ENCODE measurements around the gene MOB3B. TPM values are rescaled to one million over a fixed set of nuclear protein-coding genes. Genes with fewer than 3 reads are reported as not detected.

The MOB3B gene
- total RNA-seq, 1 experiment from 2014 or later, result 2.6 TPM

DNA sequence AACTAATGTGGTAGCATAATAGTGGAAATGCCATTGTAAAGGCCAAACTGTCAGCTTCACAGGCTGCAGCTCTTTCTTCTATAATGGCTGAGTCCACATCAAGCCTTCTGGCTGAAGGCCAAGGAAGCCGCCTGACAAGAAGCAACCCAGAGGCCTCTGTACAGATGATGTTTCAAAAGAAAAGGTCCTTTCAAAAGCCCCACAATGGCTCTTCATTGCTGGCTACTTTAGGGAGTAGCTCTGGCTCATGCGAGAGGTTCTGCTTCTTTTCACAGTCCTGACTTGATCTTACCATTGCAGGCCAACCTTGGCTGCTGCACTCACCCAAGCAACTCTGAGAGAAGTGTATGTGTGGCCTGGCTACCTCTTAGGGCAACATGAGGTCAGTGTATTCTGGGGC lies 178.2 kb downstream of the MOB3B start:
- Histone ChIP-seq H3K9me3 (ENCODE audit: low read length) (no peaks in the 10 kb centered on the region), H3K4me3 (ENCODE audit: low read length) (no peak overlapping the region), H3K4me2 (ENCODE audit: low read length) (no peak overlapping the region), H3K27me3 (ENCODE audit: low read length) (no peaks in the 10 kb centered on the region), H3K9ac (ENCODE audit: low read length) (no peak overlapping the region), H3K79me2 (ENCODE audit: low read length) (no peaks in the 10 kb centered on the region), H3F3A (ENCODE audit: low read length, unreplicated experiment) (no peaks in the 10 kb centered on the region), H2AFZ (ENCODE audit: low read length) (no peak overlapping the region), H3K9me2 (replicated peaks; ENCODE audit: low read length) (no peaks in the 10 kb centered on the region), H4K20me1 (ENCODE audit: low read length) (no peaks in the 10 kb centered on the region), H3K27ac (ENCODE audit: low read length) (no peak overlapping the region), H3K4me1 (ENCODE audit: insufficient read depth, low read length) (no peaks in the 10 kb centered on the region), H3K36me3 (ENCODE audit: low read depth, low read length) (no peaks in the 10 kb centered on the region)
- TF ChIP-seq EZH2phosphoT487 (IDR thresholded peaks at IDR 0.05; ENCODE audit: borderline replicate concordance, low read length) (no peak), EZH2 (IDR thresholded peaks at IDR 0.05; ENCODE audit: low read length, unreplicated experiment) (no peak)
- TF ChIP-seq, protein P1, sequence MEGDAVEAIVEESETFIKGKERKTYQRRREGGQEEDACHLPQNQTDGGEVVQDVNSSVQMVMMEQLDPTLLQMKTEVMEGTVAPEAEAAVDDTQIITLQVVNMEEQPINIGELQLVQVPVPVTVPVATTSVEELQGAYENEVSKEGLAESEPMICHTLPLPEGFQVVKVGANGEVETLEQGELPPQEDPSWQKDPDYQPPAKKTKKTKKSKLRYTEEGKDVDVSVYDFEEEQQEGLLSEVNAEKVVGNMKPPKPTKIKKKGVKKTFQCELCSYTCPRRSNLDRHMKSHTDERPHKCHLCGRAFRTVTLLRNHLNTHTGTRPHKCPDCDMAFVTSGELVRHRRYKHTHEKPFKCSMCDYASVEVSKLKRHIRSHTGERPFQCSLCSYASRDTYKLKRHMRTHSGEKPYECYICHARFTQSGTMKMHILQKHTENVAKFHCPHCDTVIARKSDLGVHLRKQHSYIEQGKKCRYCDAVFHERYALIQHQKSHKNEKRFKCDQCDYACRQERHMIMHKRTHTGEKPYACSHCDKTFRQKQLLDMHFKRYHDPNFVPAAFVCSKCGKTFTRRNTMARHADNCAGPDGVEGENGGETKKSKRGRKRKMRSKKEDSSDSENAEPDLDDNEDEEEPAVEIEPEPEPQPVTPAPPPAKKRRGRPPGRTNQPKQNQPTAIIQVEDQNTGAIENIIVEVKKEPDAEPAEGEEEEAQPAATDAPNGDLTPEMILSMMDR (conservative IDR thresholded peaks at IDR 0.05; ENCODE audit: low read depth, low read length), result no peak
- BruUV-seq (replicated peaks), result no TSS peak
- CTCF ChIA-PET, result no interaction called here
- POLR2A ChIA-PET (ENCODE audit: unreplicated experiment), result no interaction called here
- intact Hi-C loops (cut with micrococcal nuclease), result no loop called here
- DNase-seq (no peak), ATAC-seq (no peak)

DNA sequence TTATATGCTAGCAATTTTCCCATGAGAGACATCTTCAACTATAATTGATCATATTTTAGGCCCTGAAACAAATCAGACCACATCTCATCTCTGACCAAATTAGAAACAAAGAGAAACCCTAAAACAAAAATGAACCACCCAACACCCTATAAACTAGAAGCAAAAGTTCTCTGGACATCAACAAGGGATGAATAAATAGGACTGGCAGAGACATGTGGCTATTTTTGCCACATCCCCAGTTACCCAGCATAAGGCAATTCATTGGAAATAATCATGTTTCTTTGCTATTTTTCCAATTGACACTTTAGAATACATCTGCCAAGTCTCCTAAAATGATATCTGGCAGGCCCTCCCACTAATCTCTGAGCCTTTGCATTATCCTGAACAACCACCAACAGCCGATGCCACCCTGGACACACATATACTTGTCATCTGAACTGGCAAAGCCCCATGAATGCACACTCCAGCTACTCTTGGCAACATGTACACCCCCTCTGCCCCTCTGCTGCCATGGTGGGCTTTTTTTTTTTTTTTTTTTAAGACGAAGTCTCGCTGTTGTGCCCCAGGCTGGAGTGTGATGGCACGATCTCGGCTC lies 179.1 kb downstream of the MOB3B start:
- intact Hi-C loops (cut with micrococcal nuclease), result no loop called here
- H3K4me3 ChIP-seq (ENCODE audit: low read length), result no peak overlapping the region
- no peaks in the 10 kb centered on the region for H3K36me3 ChIP-seq (ENCODE audit: low read depth, low read length)
- no peaks in the 10 kb centered on the region for H3F3A ChIP-seq (ENCODE audit: low read length, unreplicated experiment)
- H3K79me2 ChIP-seq (ENCODE audit: low read length), result no peaks in the 10 kb centered on the region
- no peaks in the 10 kb centered on the region for H4K20me1 ChIP-seq (ENCODE audit: low read length)
- H3K4me1 ChIP-seq (ENCODE audit: insufficient read depth, low read length), result no peaks in the 10 kb centered on the region
- BruUV-seq (replicated peaks), result no TSS peak
- H3K27me3 ChIP-seq (ENCODE audit: low read length), result no peaks in the 10 kb centered on the region
- H3K4me2 ChIP-seq (ENCODE audit: low read length), result no peak overlapping the region
- ChIA-PET CTCF (no interaction called here), POLR2A (ENCODE audit: unreplicated experiment) (no interaction called here)
- H3K27ac ChIP-seq (ENCODE audit: low read length), result no peak overlapping the region
- H3K9me3 ChIP-seq (ENCODE audit: low read length), result no peaks in the 10 kb centered on the region
- ATAC-seq, result no peak
- TF ChIP-seq EZH2phosphoT487 (IDR thresholded peaks at IDR 0.05; ENCODE audit: borderline replicate concordance, low read length), result no peak
- TF ChIP-seq EZH2 (IDR thresholded peaks at IDR 0.05; ENCODE audit: low read length, unreplicated experiment), result no peak
- TF ChIP-seq, protein P1 (conservative IDR thresholded peaks at IDR 0.05; ENCODE audit: low read depth, low read length), result no peak
- no peak overlapping the region for H2AFZ ChIP-seq (ENCODE audit: low read length)
- no peaks in the 10 kb centered on the region for H3K9me2 ChIP-seq (replicated peaks; ENCODE audit: low read length)
- no peak for DNase-seq
- no peak overlapping the region for H3K9ac ChIP-seq (ENCODE audit: low read length)

GRCh38 chr9:27349698-27350080 lies 179.9 kb downstream of the MOB3B start:
- intact Hi-C loops (cut with micrococcal nuclease), result no loop called here
- Histone ChIP-seq H3K27me3 (ENCODE audit: low read length) (no peaks in the 10 kb centered on the region), H3F3A (ENCODE audit: low read length, unreplicated experiment) (no peaks in the 10 kb centered on the region), H3K36me3 (ENCODE audit: low read depth, low read length) (no peaks in the 10 kb centered on the region), H3K27ac (ENCODE audit: low read length) (no peak overlapping the region), H3K79me2 (ENCODE audit: low read length) (no peaks in the 10 kb centered on the region), H3K4me3 (ENCODE audit: low read length) (no peak overlapping the region), H3K9me3 (ENCODE audit: low read length) (no peaks in the 10 kb centered on the region), H4K20me1 (ENCODE audit: low read length) (no peaks in the 10 kb centered on the region), H3K4me2 (ENCODE audit: low read length) (no peak overlapping the region), H3K9me2 (replicated peaks; ENCODE audit: low read length) (no peaks in the 10 kb centered on the region), H3K4me1 (ENCODE audit: insufficient read depth, low read length) (no peaks in the 10 kb centered on the region), H3K9ac (ENCODE audit: low read length) (no peak overlapping the region), H2AFZ (ENCODE audit: low read length) (no peak overlapping the region)
- DNase-seq (no peak), ATAC-seq (no peak)
- TF ChIP-seq EZH2 (IDR thresholded peaks at IDR 0.05; ENCODE audit: low read length, unreplicated experiment), result no peak
- TF ChIP-seq, protein P1 (conservative IDR thresholded peaks at IDR 0.05; ENCODE audit: low read depth, low read length), result no peak
- TF ChIP-seq EZH2phosphoT487 (IDR thresholded peaks at IDR 0.05; ENCODE audit: borderline replicate concordance, low read length), result no peak
- ChIA-PET CTCF (no interaction called here), POLR2A (ENCODE audit: unreplicated experiment) (no interaction called here)
- no TSS peak for BruUV-seq (replicated peaks)

Data from PC-3 (cell line).